Stimulated activated CD4-positive, alpha-beta T cell treated with anti-CD3 and anti-CD28 coated beads, Interleukin-2, amount 100 ng/mL, for 48 hours (primary cell): Measurements from ENCODE around the gene SLBP.

Source experiments
- DNase-seq, 2 donors: peaks; one replicate each; pipeline ENCODE4 v3.0.0-alpha.2; 2020

The SLBP gene

DNA sequence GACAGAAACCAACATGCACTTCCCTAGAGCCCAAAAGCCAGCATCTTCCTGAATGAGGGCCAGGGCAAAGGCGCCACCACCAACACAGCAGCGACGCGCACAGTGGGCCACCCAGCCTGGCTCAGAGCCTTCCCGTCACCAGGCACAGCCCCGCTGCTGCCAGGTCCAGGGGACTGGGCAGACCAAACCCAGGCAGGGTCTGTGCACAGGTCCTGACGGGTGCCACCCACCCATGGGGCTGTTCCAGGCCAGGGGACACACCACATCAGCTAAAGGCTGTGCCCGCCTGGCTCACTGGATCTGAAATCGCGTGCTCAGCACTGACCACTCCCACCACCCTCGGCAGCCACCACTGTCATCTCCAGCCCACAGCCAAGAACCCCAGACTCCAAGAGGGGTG is 41.8 kb downstream of the SLBP start:
- DNase-seq = no peak

DNA sequence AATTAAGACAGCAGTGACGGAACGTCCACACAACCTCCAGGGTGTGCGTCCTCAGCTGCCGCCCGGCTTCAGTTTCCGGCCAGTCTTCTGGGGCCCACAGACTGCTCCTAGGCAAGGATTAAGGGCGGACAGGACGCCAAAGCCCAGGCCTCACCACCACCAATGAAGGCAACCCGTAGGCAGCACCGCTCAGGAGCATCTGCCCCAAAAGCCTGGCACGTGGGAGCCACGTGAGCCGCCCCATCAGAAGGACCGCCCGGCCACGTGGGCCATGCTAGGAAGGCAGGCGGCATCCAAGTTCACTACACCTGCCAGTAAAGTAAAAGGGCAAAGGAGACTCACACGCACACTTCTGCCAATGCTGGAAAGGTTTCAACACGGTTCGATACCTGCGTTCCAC is 42.3 kb downstream of the SLBP start:
- DNase-seq = no peak

DNA sequence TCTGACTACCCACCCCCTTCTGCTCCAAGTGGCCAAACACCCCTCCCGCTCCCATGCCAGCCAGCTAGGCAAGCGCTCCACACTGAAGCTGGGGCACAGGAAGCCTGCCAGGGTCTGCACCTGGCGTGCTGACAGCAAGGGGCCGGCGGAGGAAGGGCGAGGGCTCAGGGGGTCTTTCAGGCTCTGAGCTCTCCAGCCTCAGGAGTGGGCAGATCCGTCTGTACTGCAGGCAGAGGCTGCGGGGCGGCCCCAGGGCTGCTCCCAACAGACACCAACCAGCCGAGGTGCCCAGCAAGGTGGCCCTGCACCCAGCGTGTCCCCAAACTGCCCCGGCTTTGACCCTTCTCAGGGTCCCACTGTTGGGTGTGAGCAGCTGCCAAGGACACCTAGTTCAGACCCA is 42.8 kb downstream of the SLBP start:
- DNase-seq = no peak

GRCh38 chr4:1668488-1668840 is 43.7 kb downstream of the SLBP start:
- DNase-seq = no peak

DNA sequence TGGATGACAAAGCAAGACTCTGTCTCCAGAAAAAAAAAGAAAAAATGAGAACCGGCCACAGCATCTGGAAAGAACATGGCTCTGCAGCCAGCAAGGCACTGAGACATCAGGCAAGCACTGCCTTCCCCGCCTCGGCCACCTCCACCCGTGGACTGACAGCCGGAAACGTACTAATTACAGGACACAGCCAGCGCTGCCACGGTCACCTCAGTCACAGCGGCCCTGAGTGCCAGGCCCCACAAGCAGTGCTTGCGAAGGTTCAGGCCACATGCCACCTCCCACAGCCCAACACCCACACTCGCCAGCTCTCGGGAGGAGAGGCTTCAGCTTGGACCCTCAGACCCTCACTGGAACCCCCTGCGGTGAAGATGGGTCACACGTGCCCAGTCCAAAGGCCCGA is 44.8 kb downstream of the SLBP start:
- DNase-seq = no peak

DNA sequence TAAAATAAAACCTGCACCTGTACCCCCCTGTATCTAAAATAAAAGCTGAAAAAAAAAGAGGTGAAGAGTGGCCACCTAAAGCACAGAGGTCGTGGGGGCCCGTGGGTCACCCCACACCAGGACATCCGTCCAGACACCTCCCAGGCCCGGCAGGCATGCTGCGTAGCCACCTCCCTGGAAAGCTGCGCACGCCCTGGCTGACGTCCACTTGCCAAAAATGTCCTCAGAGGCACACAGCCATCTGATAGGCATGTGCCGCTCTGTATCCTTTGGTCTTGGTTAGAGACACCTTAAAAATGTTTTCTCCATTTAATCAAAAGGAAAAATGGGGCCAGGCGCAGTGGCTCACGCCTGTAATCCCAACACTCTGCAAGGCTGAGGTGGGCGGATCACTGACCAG is 45.7 kb downstream of the SLBP start:
- no peak for DNase-seq

GRCh38 chr4:1664141-1664540 is 48.0 kb downstream of the SLBP start:
- DNase-seq = no peak

GRCh38 chr4:1663549-1663948 is 48.6 kb downstream of the SLBP start:
- DNase-seq = no peak

DNA sequence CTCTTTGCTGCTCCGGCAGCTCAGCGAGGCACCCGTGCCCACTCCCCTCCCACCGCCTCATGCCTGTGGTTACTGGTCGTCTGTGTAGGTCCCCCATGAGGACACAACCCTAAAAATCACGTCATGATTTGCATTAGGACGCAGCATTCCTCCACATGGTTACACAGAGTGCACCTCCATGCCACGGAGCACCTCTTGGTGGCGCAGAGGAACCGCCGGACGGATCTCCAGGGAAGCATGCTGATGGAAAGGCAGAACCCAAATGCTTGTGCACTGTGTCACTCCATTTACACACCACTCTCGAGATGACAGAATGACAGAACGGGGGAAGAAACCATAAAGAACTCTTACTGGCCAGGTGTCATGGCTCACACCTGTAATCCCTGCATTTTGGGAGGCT is 50.4 kb downstream of the SLBP start:
- no peak for DNase-seq

- no peak for DNase-seq
These were observed 51.0 kb downstream of the SLBP start for GRCh38 chr4:1660948-1661677.

GRCh38 chr4:1659104-1660043 is 52.7 kb downstream of the SLBP start:
- no peak for DNase-seq

- no peak for DNase-seq
These were observed 53.5 kb downstream of the SLBP start for GRCh38 chr4:1658581-1658980.

GRCh38 chr4:1658146-1658545 is 54.0 kb downstream of the SLBP start:
- no peak for DNase-seq

DNA sequence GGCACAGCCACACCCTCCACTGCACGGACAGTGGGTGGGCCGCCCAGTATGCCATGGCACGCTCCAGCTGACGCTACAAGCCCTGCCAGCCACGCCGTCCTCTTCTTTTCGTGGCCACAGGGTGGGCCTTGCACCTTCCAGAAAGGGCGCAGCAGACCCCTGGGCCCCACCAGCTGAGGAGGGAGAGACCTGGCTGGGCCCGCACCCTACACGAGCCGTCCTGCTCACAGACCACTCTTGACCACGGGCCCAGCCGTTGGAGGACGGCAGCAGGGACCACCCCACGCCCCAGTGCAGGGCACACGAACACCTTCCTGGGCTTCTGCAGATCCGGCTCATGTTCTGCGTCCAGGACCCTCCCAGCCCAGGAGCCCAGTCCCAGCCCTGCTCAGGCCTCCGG is 55.1 kb downstream of the SLBP start:
- no peak for DNase-seq

DNA sequence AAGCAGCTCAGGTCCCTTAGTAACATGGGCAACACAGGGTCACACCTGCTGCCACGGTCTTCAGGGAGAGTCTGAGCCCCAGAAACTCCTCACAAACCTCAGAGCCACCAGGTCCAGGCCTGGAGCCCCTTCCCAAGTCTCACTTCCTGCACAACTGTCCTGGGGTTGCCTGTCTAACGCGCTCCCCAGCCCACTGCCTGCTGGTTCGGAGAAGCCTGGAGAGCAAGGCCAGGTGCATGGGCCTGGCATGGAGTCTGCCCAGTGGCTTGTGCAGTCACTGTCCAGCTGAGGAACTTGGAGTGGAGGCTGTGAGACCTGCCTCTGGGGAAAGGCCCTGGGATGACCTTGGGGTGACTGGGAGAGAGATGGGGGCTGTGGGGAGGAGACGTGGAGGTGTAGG is 56.0 kb downstream of the SLBP start:
- no peak for DNase-seq

- no peak for DNase-seq
These were observed 56.4 kb downstream of the SLBP start for GRCh38 chr4:1655676-1656075.

DNA sequence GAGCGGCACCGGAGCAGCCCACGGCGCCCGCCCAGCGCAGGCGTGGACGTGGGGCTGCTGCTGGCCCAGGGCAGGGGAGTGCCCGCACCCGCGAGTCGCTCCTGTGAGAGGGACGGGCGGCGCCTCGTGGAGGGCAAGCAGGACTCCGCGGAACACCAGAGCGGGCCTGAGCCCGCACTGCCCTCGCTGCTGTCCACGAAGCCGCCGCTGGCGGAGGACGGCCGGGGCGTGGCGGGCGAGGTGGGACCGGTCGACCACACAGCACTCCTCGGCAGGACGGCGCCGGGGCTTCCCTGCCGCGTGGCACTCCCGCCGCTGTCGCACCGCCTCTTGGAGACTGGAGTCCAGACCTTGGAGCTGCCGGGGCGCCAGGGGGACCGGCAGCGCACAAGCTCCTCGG is 57.0 kb downstream of the SLBP start:
- no peak for DNase-seq

- DNase-seq = no peak
These were observed 57.7 kb downstream of the SLBP start for GRCh38 chr4:1654216-1654955.

DNA sequence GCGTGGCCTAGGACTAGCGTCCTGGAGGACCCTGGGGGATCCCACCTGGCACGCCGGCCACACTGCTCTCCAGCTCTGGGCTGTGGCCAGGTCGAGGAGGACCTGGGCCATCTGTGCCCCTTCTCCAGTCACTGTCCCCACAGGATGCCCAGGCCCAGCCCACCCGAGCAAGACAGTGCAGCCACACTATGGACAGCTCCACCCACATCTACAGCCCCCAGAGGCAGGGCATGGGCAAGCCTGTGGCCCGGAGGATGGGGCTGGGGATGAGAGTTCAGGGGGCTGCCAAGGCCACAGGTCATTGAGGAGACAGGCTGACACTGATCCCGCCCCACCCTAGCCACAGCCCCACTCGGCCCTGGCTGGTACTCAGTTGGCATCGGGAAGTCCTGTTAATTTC is 58.3 kb downstream of the SLBP start:
- DNase-seq = no peak

- no peak for DNase-seq
These were observed 60.0 kb downstream of the SLBP start for GRCh38 chr4:1652088-1652487.

DNA sequence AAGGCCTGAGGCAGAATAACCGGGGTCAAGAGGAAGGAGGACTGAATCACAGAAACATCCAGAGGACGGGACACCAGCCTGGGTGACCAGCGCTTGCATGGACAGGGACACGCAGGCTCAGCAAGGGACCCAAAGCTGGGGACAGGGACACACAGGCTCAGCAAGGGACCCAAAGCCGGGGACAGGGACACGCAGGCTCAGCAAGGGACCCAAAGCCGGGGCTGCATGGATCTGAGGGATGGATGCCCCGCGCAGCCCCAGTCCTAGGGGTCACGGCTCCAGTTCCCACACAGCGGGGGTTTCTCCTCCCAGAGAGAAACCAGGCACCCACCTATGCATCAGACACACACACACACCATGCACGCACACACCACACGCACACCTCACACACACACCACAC is 60.5 kb downstream of the SLBP start:
- DNase-seq = no peak

- no peak for DNase-seq
These were observed 63.2 kb downstream of the SLBP start for GRCh38 chr4:1648962-1649361.

DNA sequence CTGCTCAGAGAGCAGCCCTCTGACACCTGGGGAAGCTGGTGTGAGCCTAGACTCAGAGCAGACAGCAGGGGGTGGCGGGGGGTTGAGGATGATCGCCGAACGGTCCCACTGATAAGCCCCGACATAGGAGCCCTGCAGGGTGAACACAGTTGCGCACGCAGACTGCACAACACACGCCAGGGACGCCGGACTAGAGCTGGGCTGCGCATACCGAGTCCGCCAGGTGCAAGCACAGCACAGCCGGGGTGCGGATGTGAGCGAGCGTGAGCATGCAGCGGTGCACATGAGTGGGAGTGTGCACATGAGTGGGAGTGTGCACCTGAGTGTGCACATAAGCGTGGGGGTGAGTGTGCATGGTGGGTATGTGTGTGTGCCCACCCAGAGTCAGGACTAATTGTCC is 64.7 kb downstream of the SLBP start:
- DNase-seq = no peak

- DNase-seq = no peak
These were observed 65.4 kb downstream of the SLBP start for GRCh38 chr4:1646690-1647089.
